GM21381 (cell line): ENCODE measurements around the gene NR3C2.

ENCODE experiments used
- ATAC-seq: cut with Tn5 transposase; IDR thresholded peaks from one replicate; pipeline ENCODE4 v1.9.1; 2021; ENCODE audit warnings: mild to moderate bottlenecking, moderate library complexity; ENCODE audit not compliant: unreplicated experiment

The NR3C2 gene

DNA sequence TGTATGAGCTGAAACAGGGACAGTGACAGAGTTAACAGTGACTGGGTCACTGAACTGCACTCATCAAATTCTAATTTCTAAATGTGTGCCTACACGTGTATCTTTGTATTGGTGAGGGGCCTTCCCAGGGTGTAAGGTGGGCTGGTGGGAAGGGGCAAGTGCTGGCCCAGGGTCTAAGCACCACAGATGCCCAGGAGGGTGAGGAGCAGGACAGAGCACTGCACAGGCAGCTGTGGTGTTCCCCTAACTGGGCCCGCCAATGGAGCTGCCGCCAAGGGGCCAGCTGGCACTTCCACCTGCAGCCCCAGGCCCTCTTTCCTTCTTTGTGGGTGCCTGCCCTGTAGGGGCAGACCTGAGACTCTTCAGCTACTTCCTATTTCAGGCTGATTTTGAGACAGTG lies 360.5 kb downstream of the NR3C2 start:
- no peak for ATAC-seq

DNA sequence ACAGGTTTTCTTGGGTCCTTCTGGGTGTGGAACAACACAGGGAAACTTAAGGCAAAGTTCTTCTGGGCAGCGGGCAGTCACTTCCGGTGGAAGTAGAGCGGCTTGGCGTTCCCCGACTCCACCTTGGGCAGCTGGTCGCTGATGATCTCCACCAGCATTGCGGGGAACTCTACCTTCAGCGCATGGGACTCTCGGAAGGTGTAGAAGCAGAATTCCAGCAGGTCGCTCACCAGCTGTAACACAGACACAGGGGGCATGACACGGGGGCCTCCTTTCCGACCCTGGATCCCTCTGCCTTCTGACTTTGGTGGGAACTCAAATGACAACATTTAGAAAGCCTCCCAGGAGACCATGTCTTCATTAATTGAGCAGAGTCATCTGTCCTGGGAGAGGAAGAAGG lies 360.9 kb downstream of the NR3C2 start:
- no peak for ATAC-seq

- ATAC-seq = no peak
Observed at GRCh38 chr4:148079961-148080360, 362.3 kb downstream of the NR3C2 start.

DNA sequence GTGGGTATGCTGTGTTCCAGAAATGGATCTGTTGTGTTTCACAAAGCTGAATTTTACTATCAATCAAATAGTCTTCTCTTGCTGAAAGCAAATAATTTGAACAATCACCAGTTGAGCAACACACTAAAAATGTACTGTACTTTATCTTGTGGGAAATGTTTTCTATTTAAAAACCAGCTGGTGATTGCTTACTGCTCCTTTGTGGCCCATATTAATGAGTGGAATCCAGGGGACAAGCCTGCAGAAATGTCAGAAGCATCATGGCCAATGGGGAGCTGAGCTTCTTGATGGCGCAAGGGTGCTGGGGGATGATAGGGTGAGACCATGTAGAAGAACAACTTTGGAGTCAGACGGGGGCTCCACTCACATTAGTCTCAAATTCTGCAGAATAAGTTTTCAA lies 364.2 kb downstream of the NR3C2 start:
- no peak for ATAC-seq

GRCh38 chr4:148077581-148077980 lies 364.6 kb downstream of the NR3C2 start:
- ATAC-seq = no peak

DNA sequence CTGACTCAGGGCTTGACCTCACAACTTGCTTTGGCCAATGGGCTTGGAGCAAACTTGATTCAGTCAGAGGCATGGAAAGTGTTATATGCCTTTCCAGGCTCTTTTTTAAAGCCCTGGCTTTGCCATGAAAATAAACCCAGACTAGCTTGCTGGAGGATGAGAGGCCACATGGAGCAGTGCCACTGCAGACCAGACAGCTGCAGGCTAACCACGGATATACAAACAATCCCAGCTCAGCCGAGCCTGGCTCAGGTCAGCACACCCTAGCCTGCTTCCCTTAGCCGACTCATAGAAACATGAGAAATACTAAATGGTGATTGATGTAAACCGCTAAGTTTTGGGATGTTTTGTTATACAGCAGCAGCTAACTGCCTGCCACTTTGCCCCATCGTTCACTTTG lies 365.2 kb downstream of the NR3C2 start:
- no peak for ATAC-seq

DNA sequence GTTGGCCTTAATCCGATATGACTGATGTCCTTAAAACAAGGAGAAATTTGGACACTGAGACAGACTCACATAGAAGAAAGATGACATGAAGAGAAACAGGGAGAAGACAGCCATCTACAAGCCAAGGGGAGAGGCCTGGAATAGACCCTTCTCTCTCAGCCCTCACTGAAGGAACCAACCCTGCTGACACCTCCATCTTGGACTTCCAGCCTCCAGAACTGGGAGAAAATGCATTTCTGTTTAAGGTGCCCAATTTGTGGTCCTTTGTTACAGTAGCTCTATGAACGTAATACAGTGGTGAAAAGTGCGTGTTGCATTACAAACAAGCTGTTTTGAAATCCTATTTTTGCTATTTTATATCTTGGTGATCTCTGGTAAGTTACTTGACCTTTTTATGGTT lies 366.8 kb downstream of the NR3C2 start:
- ATAC-seq = no peak

DNA sequence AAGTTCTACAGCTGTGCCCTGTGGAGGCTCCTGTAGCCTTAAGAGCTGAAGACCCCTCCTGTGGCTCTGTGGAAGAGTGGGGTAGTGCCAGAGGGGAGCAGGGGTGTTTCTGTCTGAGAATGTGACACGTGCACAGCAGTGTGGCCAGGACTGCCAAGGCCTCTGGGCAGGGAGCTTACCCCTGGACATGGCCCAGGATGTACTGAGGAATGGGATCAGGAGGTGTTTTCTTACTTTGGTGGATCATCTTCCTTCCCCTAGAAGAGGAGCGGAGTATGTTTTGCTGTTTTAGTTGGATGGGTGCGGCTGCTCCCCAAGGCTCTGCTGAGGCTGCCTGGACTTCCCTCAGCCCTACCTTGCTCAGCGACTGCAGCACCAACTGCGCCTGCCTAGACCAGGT lies 367.8 kb downstream of the NR3C2 start:
- no peak for ATAC-seq

DNA sequence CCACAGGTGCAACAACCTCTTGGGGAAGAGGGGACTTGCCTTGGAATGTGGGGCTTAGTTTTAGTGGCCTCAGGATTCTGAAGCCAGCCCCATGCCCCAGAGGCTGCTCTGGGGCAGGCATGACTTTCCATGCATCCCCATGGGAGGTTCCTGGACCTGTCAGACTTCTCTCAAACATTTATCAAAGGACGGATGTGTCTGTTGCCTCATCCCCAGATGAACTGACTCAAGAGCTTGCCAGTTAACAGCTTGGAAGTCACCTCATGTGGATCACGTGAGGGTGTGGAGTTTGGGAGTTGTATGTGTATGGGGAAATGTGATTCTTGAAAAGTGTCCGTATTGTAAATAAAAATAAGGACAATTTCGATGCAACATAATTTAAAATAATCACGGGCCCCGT lies 368.9 kb downstream of the NR3C2 start:
- no peak for ATAC-seq

GRCh38 chr4:148072789-148073188 lies 369.4 kb downstream of the NR3C2 start:
- no peak for ATAC-seq

DNA sequence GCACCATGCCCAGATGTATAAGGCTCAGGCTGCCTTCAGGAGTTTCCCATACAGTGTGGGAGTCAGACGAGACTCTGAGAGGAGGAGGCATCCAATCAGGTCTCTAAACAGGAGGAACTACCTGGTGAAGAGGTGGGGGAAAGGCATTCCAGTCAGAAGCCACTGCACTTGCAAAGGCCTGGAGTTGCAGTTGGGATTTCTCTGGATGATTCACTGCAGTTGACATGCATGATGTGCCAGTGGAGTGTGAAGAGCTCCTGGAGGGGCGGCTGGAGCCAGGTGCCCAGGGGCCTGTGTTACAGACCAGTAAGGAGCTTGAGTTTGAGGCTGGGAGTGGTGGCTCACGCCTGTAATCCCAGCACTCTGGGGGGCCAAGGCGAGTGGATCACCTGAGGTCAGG lies 371.2 kb downstream of the NR3C2 start:
- ATAC-seq = no peak

- no peak for ATAC-seq
Observed at GRCh38 chr4:148069895-148070178, 372.4 kb downstream of the NR3C2 start.

- ATAC-seq = no peak
Observed at GRCh38 chr4:148069086-148069894, 372.9 kb downstream of the NR3C2 start.

DNA sequence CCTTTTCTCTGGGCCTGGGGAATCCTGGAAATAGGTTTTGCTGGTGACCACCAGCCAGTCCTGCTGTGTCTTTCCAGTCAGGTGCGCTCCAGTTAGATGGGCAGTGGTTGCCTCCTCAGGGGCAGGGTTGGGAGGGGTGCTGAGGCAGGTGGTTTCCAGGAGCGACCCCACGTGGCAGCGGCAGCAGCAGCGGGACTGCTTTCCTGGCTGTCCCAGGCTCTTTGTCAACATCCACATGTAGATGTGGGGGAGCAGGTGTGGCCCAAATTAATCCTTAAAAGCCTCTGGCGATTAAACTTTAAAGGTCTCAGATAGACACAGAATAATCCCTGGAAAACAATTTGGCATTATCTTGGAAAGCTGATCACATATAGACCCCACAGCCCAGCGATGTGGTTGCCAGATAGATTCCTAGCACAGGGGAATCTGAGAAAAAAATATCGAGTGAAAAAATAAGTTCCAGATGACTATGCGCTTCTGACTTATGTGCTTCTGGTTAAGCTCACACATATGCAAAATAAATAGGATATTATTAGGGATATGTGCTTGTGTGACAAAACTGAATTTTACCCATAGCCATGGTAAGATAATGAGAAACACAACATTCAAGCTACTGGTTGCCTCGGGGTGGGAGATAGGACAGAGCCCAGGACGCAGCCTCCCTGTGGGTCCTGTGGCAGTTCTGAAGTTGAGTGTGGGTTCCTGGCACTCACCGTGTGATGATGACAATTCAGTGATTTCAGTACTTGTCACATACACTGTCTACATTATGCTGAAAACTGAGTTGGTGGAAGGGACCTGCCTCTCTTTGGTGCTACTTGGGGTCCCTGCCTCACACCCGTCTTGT lies 373.9 kb downstream of the NR3C2 start:
- no peak for ATAC-seq

GRCh38 chr4:148067301-148067916 lies 374.8 kb downstream of the NR3C2 start:
- ATAC-seq = no peak

GRCh38 chr4:148065075-148065474 lies 377.1 kb downstream of the NR3C2 start:
- no peak for ATAC-seq

DNA sequence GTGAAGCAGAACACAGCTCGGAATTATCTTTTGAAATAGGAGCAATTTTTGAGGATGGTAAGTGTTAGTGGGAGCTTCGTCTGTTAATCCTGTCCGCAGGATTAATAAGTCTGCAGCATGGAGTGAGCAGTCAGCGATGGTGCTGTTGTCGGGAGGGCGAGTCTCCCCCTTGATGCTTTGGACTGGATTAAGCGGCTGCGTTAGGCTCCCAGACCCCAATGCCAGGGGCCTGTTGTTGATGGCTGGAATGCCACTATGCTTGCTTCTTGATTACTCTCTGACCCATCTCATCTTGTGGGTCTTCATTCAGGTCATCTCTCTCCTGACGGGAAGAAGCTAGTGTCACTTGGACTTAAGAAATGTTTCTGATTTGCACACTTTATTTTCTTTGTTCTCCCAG lies 377.8 kb downstream of the NR3C2 start:
- no peak for ATAC-seq

GRCh38 chr4:148062301-148062950 lies 379.8 kb downstream of the NR3C2 start:
- ATAC-seq = no peak

- no peak for ATAC-seq
Observed at GRCh38 chr4:148061795-148062194, 380.4 kb downstream of the NR3C2 start.

- ATAC-seq = no peak
Observed at GRCh38 chr4:148061141-148061481, 381.1 kb downstream of the NR3C2 start.

DNA sequence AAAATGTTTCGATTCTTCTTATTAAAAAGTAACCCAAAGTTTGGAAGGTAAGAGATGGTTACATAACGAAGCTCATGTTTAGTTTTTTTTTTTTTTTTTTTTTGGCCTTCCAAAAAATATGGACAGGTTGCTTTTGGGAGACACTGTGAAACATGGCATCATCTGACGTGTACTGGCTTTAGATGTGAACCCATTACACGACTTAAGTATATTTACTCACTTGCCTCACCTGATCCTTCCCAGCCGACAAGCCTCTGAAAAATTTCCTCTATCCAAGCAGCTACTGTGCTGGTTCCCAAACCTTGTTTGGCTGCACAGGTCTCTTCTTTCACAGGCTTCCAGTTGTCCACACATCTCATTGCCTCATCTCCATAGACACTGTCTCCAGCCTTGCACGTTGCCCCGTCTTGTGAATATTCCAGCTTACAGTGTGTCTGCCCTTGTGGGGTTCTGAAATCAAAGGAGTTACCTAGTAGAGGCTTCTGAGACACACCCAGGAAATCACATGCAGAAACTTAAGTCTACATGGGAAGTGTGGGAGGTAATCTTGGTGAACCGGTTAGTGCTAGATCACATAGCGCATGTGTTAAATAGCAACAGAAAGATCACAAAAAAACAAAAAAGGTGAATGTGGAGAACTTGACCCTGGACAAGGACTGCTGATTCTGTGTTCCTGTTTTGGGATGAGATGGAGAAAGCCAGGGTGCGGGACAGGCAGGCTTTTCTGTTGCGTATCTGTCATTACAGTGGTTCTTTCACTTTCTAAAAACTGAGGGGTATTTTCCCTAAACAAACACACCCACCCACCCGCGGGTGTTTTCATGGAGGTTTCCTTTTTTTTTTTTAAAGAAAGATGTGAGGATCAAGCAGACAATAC lies 381.7 kb downstream of the NR3C2 start:
- ATAC-seq = no peak
